ENCODE measurements around the gene ZSWIM5.
A peak's percentile ranks its signal among the peaks of the same experiment; 100 is the strongest.
"Not testable (repeated sequence)": the region's sequence is repeated elsewhere in the genome, so short reads cannot be mapped to it uniquely, and the experiment has no call there.

The ZSWIM5 gene

DNA sequence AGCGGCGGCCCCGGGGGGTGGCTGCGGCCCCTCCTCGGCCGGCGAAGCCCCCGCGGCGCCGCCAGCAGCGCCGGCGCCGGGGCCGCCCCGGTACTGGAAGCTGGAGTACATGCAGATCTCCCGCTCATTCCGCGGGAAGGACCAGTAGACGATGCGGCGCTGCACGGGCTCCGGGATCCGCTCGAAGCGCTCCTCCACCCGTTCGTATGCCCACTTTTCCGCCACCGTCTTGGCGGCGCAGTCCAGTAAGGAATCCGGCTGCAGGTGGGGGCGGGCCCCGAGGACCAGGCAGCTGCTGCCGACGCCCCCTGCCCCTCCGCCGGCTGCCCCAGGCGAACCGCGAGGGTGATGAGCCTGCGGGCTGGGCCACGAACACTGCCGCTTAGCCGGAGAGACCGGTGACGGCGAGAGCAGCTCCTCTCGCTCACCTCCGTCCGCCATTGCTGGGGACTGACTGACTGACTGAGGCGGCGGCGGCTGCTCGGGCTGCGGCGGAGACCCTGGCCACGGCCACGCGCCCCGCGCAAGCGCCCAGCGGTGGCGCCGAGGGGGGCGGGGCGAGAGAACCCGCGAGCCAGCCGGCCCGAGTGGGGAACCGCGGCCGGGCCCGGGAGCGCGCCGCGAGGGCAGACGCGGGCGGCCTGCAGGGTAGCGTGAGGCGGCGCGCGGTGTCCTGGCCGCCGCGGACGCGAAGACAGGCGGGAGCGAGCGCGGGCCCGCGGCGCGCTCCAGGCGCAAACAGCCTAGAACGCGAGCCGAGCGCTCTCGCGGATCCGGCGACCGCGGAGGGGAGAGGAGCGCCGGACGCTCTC, at the start of gene ZSWIM5:
TSS of gene ZSWIM5 (minus strand) at position 696 of the 812 bp plus-strand sequence. CDS start at position 441, 255 bp downstream.
- DNase-seq: peak; percentile 28

DNA sequence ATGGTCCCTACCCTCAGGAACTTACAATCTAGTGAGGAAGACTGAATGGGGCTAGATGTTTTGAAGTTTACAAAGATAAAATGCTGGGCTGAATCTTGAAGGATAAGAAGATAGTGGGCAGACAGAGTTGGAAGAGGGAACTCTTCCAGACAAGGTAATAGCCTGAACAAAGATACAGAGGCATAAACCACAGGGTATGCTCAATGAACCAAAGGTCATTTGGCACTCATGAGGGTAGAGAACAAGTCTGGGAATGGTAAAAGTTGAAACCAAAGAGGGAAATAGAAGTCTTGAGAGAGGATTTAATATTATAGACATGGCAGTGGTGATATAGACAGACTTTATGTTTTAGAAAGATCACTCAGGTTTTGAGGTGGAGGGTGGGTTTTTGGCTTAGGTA, 48.1 kb upstream of the ZSWIM5 start:
- no peak for DNase-seq

DNA sequence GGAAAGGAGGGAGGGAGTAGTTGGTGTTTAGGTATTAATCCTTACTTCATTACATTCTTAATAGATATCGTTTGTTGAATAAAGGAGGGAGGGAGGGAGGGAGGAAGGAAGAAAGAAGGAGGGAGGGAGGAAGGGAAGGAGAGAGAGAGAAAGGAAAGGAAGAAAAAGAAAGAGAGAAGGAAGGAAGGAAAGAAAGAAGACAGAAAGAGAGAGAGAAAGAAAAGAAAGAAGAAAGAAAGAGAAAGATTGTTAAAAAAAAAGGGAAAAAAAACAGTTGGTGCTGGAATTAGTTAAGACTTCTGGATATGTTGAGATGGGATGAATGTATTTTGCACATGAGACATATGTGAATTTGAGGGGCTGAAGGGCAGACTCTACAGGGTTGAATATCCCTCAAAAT, 44.1 kb upstream of the ZSWIM5 start:
- no peak for DNase-seq

DNA sequence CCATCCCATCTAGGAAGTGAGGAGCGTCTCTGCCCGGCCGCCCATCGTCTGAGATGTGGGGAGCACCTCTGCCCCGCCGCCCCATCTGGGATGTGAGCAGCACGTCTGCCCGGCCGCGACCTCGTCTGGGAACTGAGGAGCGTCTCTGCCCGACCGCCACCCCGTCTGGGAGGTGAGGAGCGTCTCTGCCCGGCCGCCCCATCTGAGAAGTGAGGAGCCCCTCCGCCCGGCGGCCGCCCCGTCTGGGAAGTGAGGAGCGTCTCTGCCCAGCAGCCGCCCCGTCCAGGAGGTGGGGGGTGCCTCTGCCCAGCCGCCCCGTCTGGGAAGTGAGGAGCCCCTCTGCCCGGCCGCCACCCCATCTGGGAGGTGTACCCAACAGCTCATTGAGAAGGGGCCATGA, 41.6 kb upstream of the ZSWIM5 start:
- DNase-seq: not testable (repeated sequence)

DNA sequence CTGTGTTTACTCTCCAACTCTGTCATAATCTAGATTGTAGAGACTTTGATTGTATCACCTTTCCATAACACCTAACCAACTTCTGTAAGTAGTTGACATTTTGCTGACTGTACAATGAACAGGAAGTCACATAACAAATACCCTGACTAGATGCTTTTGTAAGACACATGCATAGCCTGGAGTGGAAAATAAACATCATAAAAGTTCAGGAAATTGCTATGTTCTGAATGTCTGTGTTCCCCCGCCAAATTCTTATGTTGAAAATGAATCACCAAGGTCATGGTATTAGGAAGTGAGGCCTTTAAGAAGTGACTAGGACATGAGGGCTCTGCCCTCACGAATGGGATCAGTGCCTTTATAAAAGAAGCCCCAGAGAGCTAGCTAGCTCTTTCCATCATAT, 40.4 kb upstream of the ZSWIM5 start:
- no peak for DNase-seq

DNA sequence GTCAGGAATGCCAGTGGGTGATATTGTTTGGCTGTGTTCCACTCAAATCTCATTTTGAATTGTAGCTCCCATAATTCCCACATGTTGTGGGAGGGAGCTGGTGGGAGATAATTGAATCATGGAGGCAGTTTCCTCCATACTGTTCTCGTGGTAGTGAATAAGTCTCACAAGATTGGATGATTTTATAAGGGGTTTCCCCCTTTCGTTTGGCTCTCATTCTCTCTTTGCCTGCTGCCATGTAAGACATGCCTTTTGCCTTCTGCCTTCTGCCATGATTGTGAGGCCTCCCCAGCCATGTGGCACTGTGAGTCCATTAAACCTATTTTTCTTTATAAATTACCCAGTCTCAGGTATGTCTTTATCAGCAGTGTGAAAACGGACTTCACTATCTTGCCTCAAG, 40.0 kb upstream of the ZSWIM5 start:
- DNase-seq: not testable (repeated sequence)

DNA sequence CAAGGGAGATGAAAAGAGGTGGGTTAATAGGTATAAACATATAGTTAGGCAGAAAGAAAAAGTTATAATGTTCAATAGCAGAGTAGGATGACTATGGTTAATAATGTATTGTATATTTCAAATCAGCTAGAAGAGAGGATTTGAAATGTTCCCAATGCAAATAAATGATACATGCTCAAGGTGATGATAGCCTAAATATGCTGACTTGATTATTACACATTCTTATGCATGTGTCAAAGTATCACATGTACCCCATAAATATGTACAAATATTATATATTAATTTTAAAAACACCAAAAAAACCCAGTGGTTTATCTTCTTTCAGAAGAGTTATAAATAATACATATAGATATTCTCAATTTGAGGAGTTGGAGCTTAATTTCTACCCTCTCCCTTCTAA, 38.3 kb upstream of the ZSWIM5 start:
- DNase-seq: no peak

DNA sequence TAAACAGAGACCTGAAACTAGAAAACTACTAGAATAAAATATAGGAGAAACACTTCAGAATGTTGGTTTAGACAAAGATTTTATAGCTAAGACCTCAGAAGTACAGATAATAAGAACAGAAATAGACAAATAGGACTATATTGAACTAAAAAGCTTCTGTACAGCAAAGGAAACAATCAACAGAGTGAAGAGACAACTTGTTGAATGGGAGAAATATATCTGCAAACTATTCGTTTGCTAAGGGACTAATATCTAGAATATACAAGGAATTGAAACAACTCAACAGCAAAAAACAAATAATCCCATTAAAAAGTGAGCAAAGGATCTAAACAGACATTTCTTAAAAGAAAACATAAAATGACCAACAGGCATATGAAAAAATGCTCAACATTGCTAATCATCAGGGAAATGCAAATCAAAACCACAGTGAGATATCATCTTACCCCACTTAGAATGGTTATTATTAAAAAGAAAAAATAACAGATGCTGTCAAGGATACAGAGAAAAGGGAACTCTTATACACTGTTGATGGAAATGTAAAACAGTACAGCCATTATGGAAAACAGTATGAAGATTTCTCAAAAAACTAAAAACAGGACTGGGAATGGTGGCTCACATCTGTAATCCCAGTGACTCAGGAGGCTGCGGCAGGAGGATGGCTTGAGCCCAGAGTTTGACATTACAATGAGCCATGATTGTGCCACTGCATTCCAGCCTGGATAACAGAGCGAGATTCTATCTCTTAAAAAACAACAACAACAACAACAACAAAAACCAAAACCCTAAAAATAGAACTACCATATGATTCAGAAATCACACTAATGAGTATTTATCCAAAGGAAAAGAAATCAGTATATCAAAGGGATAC, 37.3 kb upstream of the ZSWIM5 start:
- DNase-seq: no peak

DNA sequence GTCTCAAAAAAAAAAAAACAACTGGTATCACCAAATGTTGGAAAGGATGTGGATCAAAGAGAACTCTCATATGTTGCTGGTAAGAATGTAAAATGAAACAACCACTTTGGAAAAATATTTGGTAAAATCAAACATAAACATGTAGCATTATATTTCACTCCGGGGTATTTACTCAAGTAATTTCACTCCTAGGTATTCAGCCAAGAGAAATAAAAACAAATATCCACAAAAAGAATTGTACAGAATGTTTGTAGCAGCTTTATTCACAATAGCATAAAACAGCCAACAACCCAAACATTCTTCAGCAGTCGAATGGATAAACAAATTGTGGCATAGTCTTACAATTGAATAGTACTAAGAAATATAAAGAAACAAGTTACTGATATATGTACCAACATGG, 32.4 kb upstream of the ZSWIM5 start:
- DNase-seq: no peak

DNA sequence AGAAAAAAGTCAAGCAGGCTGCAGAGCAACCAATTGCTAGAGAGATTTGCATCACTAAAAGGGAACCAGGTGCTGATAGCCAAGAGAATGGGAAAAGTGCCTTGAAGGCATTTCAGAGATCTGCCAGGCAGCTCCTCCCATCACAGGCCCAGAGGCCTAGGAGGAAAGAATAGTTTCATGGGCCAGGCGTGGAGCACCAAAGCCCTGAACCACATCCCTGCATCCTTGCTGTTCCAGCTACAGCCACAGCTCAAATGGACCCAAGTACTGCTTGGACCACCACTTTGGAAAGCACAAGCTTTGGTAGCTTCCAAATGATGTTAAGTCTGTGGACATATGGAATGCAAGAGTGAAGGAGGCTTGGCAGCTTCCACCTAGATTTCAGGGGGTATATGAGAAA, 29.7 kb upstream of the ZSWIM5 start:
- no peak for DNase-seq

DNA sequence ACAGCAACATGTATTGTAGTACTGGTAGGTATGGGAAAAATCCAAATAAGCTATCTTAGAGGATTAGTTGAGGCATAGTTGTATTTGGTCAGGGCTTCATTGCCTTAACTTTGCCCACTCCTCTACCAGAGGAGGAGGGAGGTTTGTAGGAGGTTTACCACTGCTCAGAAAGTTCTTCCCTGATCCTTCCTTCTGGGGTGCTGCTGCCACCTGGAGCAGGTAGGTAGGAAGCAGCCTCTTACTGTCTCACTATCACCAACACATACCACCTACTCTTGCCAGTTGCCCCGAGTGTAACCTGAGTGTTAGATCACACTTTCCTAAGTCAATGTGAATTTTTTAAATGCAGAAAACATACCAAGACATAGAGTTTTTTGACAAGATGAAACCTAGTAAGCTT, 24.1 kb upstream of the ZSWIM5 start:
- DNase-seq: no peak

DNA sequence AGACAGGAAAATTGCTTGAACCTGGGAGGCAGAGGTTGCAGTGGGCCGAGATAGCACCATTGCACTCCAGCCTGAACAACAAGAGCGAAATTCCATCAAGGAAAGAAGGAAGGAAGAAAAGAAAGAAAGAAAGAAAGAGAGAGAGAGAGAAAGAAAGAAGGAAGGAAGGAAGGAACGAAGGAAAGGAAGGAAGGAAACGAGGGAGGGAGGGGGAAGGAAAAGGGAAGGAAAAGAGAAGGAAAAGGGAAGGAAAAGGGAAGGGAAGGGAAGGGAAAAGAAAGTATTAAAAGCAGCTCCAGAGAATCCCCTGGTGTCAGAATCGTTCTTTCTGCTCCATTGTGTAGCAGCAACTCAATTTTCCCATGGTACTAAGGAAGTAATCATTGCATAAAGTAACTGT, 19.2 kb upstream of the ZSWIM5 start:
- no peak for DNase-seq

DNA sequence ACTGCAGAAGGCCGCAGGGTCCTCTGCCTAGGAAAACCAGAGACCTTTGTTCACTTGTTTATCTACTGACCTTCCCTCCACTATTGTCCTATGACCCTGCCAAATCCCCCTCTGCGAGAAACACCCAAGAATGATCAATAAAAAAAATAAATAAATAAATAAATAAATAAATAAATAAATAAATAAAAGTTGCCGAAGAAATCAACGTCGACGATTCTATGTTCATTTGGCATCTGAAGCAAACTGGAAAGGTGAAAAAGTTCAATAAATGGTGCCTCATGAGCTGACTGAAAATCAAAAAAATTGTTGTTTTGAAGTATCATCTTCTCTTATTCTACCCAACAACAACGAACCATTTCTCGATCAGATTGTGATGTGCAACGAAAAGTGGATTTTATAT, 17.3 kb upstream of the ZSWIM5 start:
- not testable (repeated sequence) for DNase-seq

DNA sequence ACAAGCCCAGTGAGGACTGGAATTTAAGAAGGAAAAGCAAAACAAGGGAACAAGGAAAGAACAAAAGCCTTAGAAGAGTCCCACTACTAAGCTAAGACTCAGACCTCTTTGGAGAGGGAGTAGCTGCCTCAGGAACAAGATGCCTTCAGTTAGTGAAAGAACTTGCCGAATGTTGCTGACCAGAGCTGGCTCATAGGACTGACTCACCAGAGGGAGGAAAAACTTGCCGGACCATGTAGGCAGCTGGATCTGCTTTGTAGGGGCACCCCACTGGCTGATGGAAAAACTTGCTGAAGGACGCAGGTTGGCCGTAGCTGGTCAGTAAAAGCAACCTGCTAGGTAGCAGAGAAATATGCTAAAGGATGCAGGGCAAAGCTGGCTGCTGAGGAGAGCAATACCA, 15.3 kb upstream of the ZSWIM5 start:
- DNase-seq: no peak

DNA sequence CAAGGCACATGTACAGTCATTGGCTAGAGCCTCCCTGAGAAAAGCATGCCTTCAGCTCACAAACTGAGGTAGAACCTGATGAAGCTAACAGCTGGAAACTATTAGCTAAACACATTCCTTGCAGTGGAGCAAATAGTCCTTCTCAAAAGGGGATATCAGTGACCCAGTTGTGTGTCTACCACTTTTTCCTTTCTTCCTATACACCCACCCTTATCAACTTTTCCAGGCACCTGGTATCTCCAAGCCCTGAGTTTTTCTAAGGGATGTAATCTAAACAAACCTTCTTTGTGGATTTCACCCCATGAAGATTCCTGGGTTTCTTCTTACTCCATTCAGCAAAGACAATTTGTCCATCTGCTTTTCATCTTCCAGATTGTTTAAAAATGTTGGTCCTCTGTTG, 10.5 kb upstream of the ZSWIM5 start:
- DNase-seq: no peak

DNA sequence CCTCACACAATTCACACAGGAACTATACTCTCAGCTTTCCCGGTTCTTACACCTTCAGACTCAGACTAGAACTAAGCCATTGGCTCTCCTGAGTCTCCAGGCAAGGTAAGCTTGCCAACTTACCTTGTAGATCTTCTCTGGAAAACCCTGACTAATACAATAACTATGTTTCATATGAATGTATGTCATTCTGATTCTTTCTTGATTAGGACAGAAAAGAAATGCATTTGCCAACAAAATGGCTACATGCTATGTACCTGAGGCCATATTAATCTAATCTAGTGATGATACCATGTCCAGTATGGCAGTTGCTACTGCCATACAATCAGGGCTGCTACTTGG, 9.8 kb upstream of the ZSWIM5 start:
- DNase-seq: no peak

DNA sequence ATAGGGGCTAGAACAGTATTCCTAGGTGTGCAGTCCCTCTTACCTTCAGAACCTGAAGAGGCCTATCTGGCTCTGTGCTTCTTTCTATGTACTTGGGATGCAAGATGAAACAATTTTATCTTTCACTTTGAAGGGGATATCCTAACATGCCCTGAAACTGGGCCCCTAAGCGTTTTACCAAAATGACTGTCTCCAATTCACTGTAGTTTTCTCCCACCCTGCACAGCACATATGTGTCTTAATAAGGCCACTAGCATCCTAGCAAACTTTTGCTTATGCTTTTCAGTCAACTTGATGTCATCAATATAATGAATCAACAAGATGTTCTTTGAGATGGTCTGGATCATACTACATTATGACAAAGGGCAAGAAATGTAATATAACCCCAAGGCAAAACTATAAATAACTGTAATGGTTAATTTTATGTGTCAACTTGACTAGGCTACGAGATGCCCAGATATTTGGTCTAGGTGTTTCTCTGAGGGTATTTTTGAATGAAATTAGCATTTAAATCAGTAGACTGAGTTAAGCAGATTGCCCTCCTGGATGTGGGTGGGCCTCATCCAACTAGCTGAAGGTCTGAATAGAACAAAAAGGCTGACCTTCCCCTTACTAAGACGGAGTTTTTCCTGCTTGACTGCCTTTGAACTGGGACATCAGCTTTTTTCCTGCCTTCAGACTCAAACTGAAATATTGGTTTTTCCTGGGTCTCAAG, 9.2 kb upstream of the ZSWIM5 start:
- DNase-seq: no peak

DNA sequence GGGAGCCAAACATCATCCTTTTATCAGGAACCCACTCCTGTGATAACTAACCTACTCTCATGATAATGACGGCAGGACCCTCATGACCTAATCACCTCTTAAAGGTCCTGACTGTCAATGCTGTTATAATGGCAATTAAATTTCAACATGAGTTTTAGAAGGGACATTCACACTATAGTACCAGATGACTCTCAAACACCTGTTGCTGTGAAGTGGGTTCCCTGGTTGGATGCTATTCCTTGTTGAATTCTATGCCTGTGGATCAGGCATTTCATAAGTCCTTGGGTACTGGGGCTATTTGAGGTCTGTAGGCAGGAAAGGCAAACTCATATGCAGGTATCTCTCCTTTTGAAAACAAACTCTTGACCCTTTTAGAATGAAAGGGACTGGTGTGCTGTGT, 7.5 kb upstream of the ZSWIM5 start:
- DNase-seq: no peak

DNA sequence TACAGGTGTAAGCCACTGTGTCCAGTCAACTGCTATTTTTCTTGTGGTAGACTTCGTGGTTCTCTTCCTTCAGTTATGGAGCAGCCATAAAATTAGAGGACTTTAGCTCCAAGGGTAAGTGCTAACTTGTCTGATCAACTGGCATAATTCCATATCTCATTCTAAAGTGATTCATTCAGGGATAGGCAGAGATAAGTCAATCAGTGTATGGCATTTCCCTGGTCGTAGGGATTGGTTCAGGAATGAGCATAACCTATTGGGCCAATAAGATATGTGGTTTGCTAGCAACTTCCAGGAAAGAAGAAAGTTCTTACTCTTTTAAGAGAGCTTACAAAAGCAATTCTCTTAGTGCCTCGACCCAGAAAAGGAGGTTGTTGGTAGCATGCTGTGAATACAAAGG, 4.7 kb upstream of the ZSWIM5 start:
- DNase-seq: no peak

DNA sequence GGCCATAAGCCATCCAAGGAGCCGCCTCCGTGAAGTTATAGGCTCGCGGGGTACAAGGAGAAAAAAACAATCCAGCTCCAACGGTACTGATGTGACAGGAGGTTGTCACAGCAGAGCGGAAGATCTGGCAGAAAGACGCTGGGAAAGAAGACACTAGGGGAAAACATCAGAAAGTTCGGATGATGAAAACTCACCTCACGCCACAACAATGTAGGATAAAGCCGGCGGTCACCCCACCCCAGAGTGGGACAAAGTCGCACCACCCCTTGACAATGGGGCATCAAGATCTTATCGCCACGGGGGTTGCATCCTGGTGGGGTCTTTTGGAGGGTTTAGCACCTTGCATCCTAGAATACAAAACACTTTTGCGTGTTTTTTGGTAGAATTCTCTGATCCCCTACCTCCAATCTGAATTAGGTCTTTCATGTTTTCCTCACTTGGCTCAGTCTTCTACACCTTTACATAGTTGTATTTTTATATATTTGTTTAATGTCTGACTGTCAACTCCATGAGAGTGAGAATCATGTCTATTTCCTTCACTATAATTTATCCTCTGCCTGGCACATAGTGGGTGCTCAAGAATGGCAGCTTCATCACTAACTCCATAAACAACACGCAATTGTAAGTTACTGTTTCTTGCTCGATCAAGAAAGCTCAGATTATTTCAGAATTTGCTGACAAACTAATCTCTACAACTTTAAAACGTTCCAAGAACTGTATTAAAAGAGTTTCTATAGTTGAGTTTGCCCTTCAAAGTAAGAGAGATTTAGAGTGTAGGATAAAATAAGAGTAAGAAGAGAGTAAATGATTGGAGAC, 611 bp upstream of the ZSWIM5 start:
- DNase-seq: no peak

DNA sequence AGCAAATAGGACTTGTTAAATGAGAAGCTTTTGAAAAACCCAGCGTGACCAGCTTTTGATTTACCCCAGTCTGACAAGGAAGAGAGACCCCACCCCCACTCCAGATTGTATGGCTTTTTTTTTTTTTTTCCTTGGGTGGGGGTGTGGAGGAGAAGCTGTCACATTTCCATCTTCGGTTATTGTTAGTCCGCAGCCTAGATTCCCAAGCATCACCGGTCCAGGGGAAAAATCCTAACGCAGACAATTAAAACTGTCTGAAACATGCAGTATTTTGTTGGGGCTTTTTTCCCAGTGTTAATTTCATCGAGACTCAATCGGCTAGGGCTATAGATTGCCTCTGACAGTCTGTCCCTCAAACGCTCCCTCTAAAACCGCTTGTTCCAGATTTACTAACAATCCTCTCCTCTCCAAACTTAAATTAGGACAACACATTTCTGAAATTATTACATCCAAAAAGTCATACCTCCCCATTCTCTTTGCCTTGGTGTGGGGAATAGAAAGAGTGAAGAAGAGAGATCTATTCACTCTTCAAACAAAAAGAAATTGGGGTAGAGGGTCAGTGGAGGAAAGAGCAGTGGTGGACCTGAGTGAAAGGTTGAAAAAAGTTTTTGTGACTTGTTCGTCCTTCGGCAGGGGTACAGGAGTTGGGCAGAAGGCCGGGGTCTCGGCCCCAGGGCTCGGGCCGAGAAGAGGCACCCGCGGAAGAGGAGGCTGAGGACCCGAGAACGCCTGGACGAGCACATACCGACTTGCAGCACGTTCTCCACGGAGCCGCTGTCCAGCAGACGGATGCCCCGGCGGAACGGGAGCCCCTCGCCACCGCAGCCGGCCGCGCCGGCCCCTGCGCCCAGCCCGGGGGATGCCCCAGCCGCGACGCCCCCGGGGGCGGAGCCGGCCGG, 1.1 kb downstream of the ZSWIM5 start:
- no peak for DNase-seq

Measured in NCI-H1048 (cell line).